ENCODE results near the gene COG5.

COG5 gene

DNA sequence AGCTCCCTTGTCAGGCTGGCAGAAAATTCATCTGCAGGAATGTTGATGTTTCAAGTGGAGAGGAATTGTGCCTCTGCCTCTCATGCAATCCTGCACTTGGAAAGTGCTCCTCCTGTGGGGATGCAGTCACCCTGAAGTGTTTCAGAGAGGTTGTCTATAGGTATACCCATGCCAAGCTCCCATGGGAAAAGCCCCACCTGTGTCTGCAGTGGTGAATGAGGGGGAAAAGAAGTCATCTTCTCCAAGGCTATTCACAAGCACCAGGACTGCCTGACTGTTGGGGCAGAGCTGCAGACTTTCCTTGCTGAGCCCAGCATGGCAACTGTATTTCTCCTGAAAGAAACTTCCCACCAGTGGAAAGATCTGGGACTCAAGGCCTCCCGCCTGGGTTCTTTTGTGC is 58.4 kb downstream of the COG5 start:
- no peak for DNase-seq

DNA sequence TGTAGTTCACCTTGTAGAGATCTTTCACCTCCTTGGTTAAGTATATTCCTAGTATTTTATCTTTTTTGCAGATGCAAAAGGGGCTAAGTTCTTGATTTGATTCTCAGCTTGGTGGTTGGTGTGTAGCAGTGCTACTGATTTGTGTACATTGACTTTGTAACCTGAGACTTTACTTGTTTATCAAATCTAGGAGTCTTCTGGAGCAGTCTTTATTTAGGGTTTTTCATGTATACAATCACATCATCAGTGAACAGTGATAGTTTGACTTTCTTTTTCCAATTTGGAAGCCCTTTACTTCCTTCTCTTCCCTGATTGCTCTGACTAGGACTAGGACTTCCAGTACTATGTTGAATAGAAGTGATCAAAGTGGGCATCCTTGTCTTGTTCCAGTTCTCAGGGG is 60.0 kb downstream of the COG5 start:
- no peak for DNase-seq

DNA sequence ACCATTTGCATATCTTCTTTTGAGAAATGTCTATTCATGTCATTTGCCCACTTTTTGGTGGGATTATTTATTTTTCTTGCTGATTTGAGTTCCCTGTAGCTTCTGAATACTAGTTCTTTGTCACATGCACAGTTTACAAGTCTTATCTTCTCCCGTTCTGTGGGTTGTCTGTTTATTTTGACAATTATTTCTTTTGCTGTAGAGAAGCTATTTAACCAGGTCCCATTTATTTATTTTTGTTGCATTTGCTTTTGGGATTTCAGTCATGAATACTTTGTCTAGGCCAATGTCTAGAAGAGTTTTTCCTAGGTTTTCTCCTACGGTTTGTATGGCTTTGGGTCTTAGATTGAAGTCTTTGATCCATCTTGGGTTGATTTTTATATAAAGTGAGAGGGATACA is 60.9 kb downstream of the COG5 start:
- DNase-seq, result no peak

GRCh38 chr7:107502154-107502553 is 61.6 kb downstream of the COG5 start:
- DNase-seq, result no peak

DNA sequence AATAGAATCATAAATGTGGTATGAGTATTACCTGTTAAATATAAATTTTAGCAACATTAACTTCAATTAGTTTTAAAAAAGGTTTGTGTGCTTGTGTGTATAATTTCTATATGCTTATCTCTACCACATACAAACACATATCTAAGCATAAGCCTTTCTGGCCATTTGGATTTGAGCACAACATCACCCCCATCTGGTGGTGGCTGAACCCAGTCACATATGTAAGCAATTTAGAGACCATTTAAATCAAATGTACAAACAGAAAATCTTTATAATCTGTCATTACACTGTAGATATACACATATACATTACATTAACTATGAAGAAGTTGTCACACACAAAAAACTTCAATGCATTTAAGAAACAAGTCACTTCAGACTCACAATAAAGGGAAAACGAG is 62.1 kb downstream of the COG5 start:
- DNase-seq, result no peak

DNA sequence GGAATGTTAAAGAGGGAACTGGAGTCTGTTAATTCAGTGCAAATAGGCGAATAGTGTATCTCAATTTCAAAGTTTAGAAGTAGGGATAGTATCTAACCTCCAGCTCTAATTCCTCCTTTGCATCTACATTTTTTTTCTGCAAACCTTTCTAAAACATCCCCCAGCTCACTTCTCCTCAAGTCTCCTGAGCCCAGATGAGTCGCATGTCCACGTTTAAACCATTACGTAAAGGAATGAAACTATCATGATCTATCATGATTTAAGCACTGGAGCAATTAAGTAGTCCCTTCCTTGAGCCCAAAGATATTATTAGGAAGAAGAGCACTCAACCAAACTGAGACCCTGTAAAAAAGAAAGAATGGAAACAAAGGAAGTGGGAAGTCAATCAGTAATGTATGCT is 64.0 kb downstream of the COG5 start:
- no peak for DNase-seq

- no peak for DNase-seq
Observed at GRCh38 chr7:107495516-107495915, 68.2 kb downstream of the COG5 start.

- DNase-seq, result no peak
Observed at GRCh38 chr7:107494884-107495283, 68.8 kb downstream of the COG5 start.

- DNase-seq, result no peak
Observed at GRCh38 chr7:107494315-107494751, 69.4 kb downstream of the COG5 start.

DNA sequence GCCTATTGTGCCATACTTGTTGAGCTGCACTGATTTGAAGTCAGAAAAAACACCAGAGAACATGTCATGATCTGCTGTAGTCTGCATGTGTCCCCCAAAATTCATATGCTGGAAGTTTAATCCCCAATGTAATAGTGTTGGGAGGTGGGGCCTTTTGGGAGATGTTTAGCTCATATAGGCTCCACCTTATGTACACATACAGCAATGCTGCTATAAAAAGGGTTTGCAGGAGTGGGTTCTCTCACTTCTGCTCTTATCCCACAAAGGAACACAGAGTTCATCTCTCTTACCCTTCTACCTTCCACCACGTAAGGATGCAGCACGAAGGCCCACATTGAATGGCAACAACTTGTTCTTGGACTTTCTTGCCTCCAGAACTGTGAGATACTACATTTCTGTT is 70.8 kb downstream of the COG5 start:
- no peak for DNase-seq

- DNase-seq, result no peak
Observed at GRCh38 chr7:107486041-107486440, 77.7 kb downstream of the COG5 start.

GRCh38 chr7:107482571-107482970 is 81.1 kb downstream of the COG5 start:
- DNase-seq, result no peak

DNA sequence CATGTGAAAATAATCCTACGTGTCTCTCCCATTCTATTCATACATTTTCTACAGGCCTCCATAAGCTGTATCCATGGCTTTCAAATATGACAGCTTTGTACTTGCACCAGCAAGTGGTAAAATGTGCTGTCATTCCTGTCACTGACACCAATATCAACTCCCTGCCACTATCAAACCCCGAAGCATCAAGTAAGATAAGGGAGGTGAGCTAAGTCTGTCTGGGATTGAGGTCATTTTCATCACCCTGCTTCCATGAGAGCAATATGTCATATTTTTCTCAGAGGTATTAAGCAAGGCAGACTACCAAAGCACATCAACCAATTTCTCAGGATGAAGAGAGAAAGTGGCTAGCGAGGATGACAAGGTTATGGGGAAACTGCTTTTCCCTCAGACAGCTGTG is 82.8 kb downstream of the COG5 start:
- DNase-seq, result no peak

- no peak for DNase-seq
Observed at GRCh38 chr7:107479303-107479702, 84.4 kb downstream of the COG5 start.

- no peak for DNase-seq
Observed at GRCh38 chr7:107474104-107474521, 89.6 kb downstream of the COG5 start.

DNA sequence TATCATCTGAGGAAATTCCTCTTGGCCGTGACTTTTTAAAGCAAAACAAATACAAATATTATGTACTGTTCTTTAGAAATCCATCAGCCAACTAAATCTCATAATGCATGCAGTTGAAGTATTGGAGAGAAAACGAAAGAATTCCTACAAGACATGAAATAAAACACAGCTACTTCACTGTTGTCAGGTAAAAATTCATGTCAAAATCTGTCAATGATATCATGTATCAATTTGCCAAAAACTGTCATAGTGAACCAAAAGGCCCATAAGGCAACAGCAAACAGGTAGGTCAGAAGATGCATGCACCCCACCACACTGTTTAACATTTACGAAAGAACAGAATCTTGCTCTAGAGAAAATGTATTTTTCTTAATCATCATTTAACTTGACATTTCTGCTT is 91.6 kb downstream of the COG5 start:
- no peak for DNase-seq

- DNase-seq, result no peak
Observed at GRCh38 chr7:107471292-107472070, 92.2 kb downstream of the COG5 start.

- DNase-seq, result no peak
Observed at GRCh38 chr7:107469929-107470328, 93.8 kb downstream of the COG5 start, which contains the start of gene GPR22. GPR22 (plus strand) TSS chr7:107470057; CDS start chr7:107474061, 4,004 bp downstream.

DNA sequence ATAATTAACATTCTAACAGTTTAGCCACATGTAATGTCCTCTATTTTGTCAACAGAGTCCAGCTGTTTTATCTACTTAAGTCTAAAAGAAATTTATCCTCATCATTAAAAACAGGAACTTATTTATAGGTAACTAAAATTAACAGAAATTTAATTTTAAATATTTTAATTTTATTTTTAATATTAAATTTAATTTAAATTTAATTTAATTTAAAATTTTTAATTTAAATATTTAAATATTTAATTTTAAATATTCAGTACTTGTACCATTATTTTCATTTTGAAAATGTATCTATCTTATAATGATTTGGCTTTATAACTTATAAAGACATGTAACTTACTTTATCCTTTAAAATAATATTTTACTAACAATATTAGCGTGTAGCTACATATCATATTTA is 94.9 kb downstream of the COG5 start:
- no peak for DNase-seq

DNA sequence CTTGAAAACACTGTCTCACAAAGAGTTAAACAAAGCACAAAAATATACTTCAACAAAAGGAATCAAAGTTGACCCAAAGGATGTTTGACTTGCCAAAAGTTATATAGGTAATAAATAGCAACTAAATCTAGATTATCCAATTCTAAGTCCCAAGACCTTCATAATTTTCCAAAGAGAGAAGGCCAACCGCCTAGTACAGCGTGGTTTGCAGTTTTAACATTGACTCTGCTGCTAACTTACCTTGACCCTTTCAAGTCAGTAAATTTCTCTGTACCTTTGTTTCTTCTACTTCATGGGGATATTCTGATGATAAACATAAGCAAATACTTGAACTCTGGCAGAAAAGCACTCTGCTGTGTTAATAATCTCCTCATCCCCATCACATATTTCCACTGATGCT is 95.7 kb downstream of the COG5 start:
- no peak for DNase-seq

DNA sequence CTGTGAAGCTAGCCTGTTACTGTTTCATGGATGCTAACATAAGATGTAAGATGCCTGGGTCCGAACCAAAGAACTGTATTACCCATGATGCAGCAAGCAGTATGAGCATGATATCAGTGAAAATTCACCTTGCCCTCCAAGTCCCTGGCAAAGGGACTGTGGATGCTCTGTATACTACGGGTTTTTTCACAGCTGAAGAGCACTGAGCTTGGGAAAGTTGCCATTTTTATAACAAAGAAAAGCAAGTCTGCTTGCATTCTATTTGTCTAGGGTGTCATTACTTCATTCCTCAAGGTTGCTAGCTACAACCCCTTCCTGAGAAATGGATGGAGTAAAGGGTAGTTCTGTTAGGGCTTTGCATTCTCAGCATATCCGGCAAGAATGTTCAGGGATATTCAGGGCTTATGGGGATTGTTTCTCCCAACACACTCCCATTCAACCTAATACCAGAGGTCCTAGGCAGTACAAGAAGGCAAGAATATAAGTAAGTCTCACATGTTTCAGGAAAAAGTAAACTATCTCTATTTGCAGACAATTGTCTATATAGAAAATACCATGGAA is 99.0 kb downstream of the COG5 start:
- DNase-seq, result no peak

DNA sequence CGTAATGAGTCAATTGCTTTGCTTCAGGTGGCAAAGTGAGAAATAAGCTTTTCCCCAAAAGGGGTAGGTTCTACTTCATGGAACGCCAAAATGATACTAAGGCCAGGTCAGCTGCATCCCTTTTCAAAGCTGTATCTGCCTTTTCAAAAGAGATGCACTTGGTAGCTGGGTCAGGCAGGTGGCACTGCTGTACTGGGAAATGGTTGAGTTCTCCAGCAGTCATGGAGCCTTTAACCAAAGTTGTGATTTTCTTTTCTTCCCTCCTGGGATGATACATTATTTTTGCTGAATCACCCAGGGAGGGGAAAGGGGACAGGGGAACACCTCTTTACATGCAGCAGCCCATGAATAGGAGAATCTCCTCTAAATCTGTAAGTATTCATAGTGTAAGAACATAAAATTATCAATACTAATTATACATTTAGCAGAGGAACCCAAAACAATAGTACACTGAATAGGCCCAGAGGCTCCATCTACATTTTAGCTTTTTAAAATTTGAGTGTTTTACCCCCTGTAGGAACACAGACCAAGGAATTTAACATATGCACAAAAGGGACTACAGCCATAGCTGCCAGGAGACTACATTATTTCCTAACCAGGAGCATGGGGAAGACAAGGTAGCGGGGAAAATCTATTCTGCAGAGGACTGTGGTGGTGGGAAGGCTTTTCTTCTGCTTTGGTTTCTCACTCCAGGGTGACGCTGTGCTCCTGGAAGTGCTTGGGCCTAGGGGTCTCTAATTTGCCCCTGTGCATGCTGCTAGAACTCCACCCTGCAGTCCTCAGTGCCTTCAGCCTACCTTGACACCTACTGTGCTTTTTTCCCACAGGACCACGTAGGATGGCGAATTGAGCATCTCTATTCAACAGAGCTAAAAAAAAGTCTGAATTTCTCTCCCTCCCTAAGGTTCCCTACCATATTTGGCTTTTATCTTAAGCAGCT is 100.3 kb downstream of the COG5 start:
- DNase-seq, result peak; percentile 29

GRCh38 chr7:107461938-107462533 is 101.7 kb downstream of the COG5 start:
- no peak for DNase-seq

Measured in NCI-H2171 (cell line).